ENCODE results near the gene MSRB3.

The MSRB3 gene

GRCh38 chr12:65274602-65275272, 3.7 kb upstream of the MSRB3 start:
- Histone ChIP-seq H3K4me3 (ENCODE audit: insufficient read depth, low read length, poor library complexity, severe bottlenecking) (no peak overlapping the region), H3K9me3 (ENCODE audit: insufficient read depth, low read length) (no peaks in the 10 kb centered on the region), H3K27me3 (ENCODE audit: low read length) (no peaks in the 10 kb centered on the region), H3K9me2 (replicated peaks; ENCODE audit: insufficient read depth, low read length) (no peaks in the 10 kb centered on the region), H2AFZ (ENCODE audit: low read depth, low read length, severe bottlenecking) (no peak overlapping the region), H3K36me3 (ENCODE audit: low read length) (no peaks in the 10 kb centered on the region), H3K79me2 (ENCODE audit: insufficient read depth, low read length) (no peaks in the 10 kb centered on the region), H4K20me1 (ENCODE audit: low read depth, low read length) (no peaks in the 10 kb centered on the region), H3K9ac (ENCODE audit: low read length) (no peak overlapping the region), H3K27ac (ENCODE audit: low read depth, low read length) (no peak overlapping the region), H3F3A (ENCODE audit: insufficient read depth) (no peaks in the 10 kb centered on the region), H3K4me2 (ENCODE audit: low read depth, low read length, poor library complexity, severe bottlenecking) (no peak overlapping the region)
- TF ChIP-seq EZH2phosphoT487 (conservative IDR thresholded peaks at IDR 0.05; ENCODE audit: low read length) (no peak), CTCF (IDR thresholded peaks at IDR 0.05; ENCODE audit: insufficient read depth, low read length, poor library complexity, severe bottlenecking) (no peak)

- Histone ChIP-seq H3K4me3 (ENCODE audit: insufficient read depth, low read length, poor library complexity, severe bottlenecking) (no peak overlapping the region), H3K9me2 (replicated peaks; ENCODE audit: insufficient read depth, low read length) (no peaks in the 10 kb centered on the region), H3K27me3 (ENCODE audit: low read length) (no peaks in the 10 kb centered on the region), H3K4me2 (ENCODE audit: low read depth, low read length, poor library complexity, severe bottlenecking) (no peak overlapping the region), H3K9ac (ENCODE audit: low read length) (no peak overlapping the region), H2AFZ (ENCODE audit: low read depth, low read length, severe bottlenecking) (no peak overlapping the region), H3K27ac (ENCODE audit: low read depth, low read length) (no peak overlapping the region), H3K36me3 (ENCODE audit: low read length) (no peaks in the 10 kb centered on the region), H4K20me1 (ENCODE audit: low read depth, low read length) (no peaks in the 10 kb centered on the region), H3K9me3 (ENCODE audit: insufficient read depth, low read length) (no peaks in the 10 kb centered on the region), H3K79me2 (ENCODE audit: insufficient read depth, low read length) (no peaks in the 10 kb centered on the region), H3F3A (ENCODE audit: insufficient read depth) (no peaks in the 10 kb centered on the region)
- no peak for TF ChIP-seq EZH2phosphoT487 (conservative IDR thresholded peaks at IDR 0.05; ENCODE audit: low read length)
- TF ChIP-seq CTCF (IDR thresholded peaks at IDR 0.05; ENCODE audit: insufficient read depth, low read length, poor library complexity, severe bottlenecking) = no peak
These were observed 2.9 kb upstream of the MSRB3 start for GRCh38 chr12:65275627-65276026.

GRCh38 chr12:65276916-65277530, 1.5 kb upstream of the MSRB3 start:
- Histone ChIP-seq H3K27ac (ENCODE audit: low read depth, low read length) (no peak overlapping the region), H3K79me2 (ENCODE audit: insufficient read depth, low read length) (no peaks in the 10 kb centered on the region), H3K9me3 (ENCODE audit: insufficient read depth, low read length) (no peaks in the 10 kb centered on the region), H3K9me2 (replicated peaks; ENCODE audit: insufficient read depth, low read length) (no peaks in the 10 kb centered on the region), H3F3A (ENCODE audit: insufficient read depth) (no peaks in the 10 kb centered on the region), H3K27me3 (ENCODE audit: low read length) (no peaks in the 10 kb centered on the region), H2AFZ (ENCODE audit: low read depth, low read length, severe bottlenecking) (no peak overlapping the region), H3K4me2 (ENCODE audit: low read depth, low read length, poor library complexity, severe bottlenecking) (no peak overlapping the region), H3K4me3 (ENCODE audit: insufficient read depth, low read length, poor library complexity, severe bottlenecking) (no peak overlapping the region), H3K9ac (ENCODE audit: low read length) (no peak overlapping the region), H3K36me3 (ENCODE audit: low read length) (no peaks in the 10 kb centered on the region), H4K20me1 (ENCODE audit: low read depth, low read length) (no peaks in the 10 kb centered on the region)
- TF ChIP-seq CTCF (IDR thresholded peaks at IDR 0.05; ENCODE audit: insufficient read depth, low read length, poor library complexity, severe bottlenecking) = no peak
- TF ChIP-seq EZH2phosphoT487 (conservative IDR thresholded peaks at IDR 0.05; ENCODE audit: low read length) = no peak
